HEK293T (cell line): ENCODE results near the gene ZNF343.

Experiments
- CTCF ChIA-PET: fragments of 350-600 bp; formaldehyde crosslinking; extraction: SDS; loops from one replicate; lab custom pipeline; 2021; ENCODE audit warnings: antibody characterized with exemption, inconsistent platforms; lab: Yijun Ruan, JAX
- POLR2A ChIA-PET: fragments of 350-600 bp; formaldehyde crosslinking; extraction: SDS; loops from one replicate; lab custom pipeline; 2020; ENCODE audit warnings: antibody characterized with exemption, inconsistent platforms; lab: Yijun Ruan, JAX
- DNase-seq: peaks from one replicate; pipeline ENCODE4 v3.0.0; 2012; ENCODE audit warnings: mixed read lengths; ENCODE audit errors: extremely low spot score
- ARNT ChIP-seq: fragments of 450-650 bp; IDR thresholded peaks from 2 replicates; pipeline ENCODE4 v1.6.1; 2017; ENCODE audit warnings: mild to moderate bottlenecking
- BHLHE40 ChIP-seq: fragments of 450-650 bp; IDR thresholded peaks from 2 replicates; pipeline ENCODE4 v1.6.1; 2016; ENCODE audit warnings: mild to moderate bottlenecking, moderate library complexity, borderline replicate concordance
- CTBP1 ChIP-seq: fragments of 450-650 bp; IDR thresholded peaks from 2 replicates; pipeline ENCODE4 v1.6.1; 2016; ENCODE audit warnings: borderline replicate concordance
- ELF4 ChIP-seq: fragments of 450-650 bp; IDR thresholded peaks from 2 replicates; pipeline ENCODE4 v1.6.1; 2017; ENCODE audit warnings: antibody characterized with exemption
- FOXA1 ChIP-seq: fragments of 450-650 bp; IDR thresholded peaks from 2 replicates; pipeline ENCODE4 v1.6.1; 2016; ENCODE audit warnings: mild to moderate bottlenecking
- FOXK2 ChIP-seq: fragments of 450-650 bp; IDR thresholded peaks from 2 replicates; pipeline ENCODE4 v1.6.1; 2016; ENCODE audit warnings: mild to moderate bottlenecking
- FOXM1 ChIP-seq: fragments of 450-650 bp; IDR thresholded peaks from 2 replicates; pipeline ENCODE4 v1.6.1; 2017; ENCODE audit warnings: mild to moderate bottlenecking, borderline replicate concordance
- HDGF ChIP-seq: fragments of 450-650 bp; IDR thresholded peaks from 2 replicates; pipeline ENCODE4 v1.6.1; 2017; ENCODE audit warnings: antibody characterized with exemption, borderline replicate concordance
- L3MBTL2 ChIP-seq: fragments of 450-650 bp; conservative IDR thresholded peaks from 2 replicates; pipeline ENCODE4 v1.6.1; 2016; ENCODE audit warnings: mild to moderate bottlenecking
- LEF1 ChIP-seq: fragments of 450-650 bp; IDR thresholded peaks from 2 replicates; pipeline ENCODE4 v1.6.1; 2017; ENCODE audit warnings: mild to moderate bottlenecking, borderline replicate concordance
- NFRKB ChIP-seq: fragments of 450-650 bp; IDR thresholded peaks from 2 replicates; pipeline ENCODE4 v1.6.1; 2016; ENCODE audit warnings: mild to moderate bottlenecking, moderate library complexity
- PKNOX1 ChIP-seq: fragments of 450-650 bp; IDR thresholded peaks from 2 replicates; pipeline ENCODE4 v1.6.1; 2016
- SP1 ChIP-seq: fragments of 450-650 bp; IDR thresholded peaks from 2 replicates; pipeline ENCODE4 v1.6.1; 2017
- SUZ12 ChIP-seq: fragments of 450-650 bp; IDR thresholded peaks from 2 replicates; pipeline ENCODE4 v1.6.1; 2016; ENCODE audit warnings: mild to moderate bottlenecking
- TARDBP ChIP-seq: fragments of 450-650 bp; IDR thresholded peaks from 2 replicates; pipeline ENCODE4 v1.6.1; 2016
- ZNF384 ChIP-seq: fragments of 450-650 bp; IDR thresholded peaks from 2 replicates; pipeline ENCODE4 v1.6.1; 2016

Gene ZNF343

GRCh38 chr20:2473516-2473915 is 35.2 kb downstream of the ZNF343 start:
- ChIA-PET POLR2A (no interaction called here), CTCF (no interaction called here)
- TF ChIP-seq ELF4: no peak
- no peak for TF ChIP-seq SP1
- TF ChIP-seq TARDBP: no peak
- TF ChIP-seq NFRKB: no peak
- no peak for TF ChIP-seq ARNT
- TF ChIP-seq HDGF: no peak
- TF ChIP-seq SUZ12: no peak
- TF ChIP-seq FOXM1: no peak
- TF ChIP-seq FOXK2: no peak
- TF ChIP-seq PKNOX1: no peak
- TF ChIP-seq BHLHE40: no peak
- no peak for DNase-seq

- CTCF ChIA-PET: interaction anchor here (0.6 to 1.2 kb wide), 3 partner anchors 51 to 218 kb away, joined by 6 to 8 read pairs (median 8); no protein-coding TSS in a partner anchor
- POLR2A ChIA-PET: interaction anchor here (0.7 to 3.1 kb wide), 17 partner anchors 9 to 229 kb away, joined by 3 to 34 read pairs (median 7); partner anchors contain the start of genes IDH3B, NOP56 and ZNF343
- DNase-seq: peak; percentile 96
- TF ChIP-seq CTBP1 (peak; percentile 84), SUZ12 (no peak), L3MBTL2 (peak; percentile 90), FOXA1 (no peak), SP1 (no peak), LEF1 (no peak; the same call in 1 of the 2 replicates), FOXK2 (no peak), ZNF384 (no peak), NFRKB (peak; percentile 76), ELF4 (peak; percentile 90), HDGF (no peak), PKNOX1 (peak; percentile 80), TARDBP (no peak), ARNT (no peak), BHLHE40 (no peak), FOXM1 (no peak; the same call in 1 of the 2 replicates)
Observed at GRCh38 chr20:2470423-2471193, 38.1 kb downstream of the ZNF343 start, which contains the start of gene SNRPB. Gene SNRPB (minus strand): TSS chr20:2470789. CDS start chr20:2470690, 99 bp downstream.

GRCh38 chr20:2469991-2470422 is 38.7 kb downstream of the ZNF343 start:
- ChIA-PET CTCF (no interaction called here), POLR2A (interaction anchor here (0.8 to 3.1 kb wide), 13 partner anchors 9 to 194 kb away, joined by 3 to 34 read pairs (median 8); partner anchors contain the start of genes IDH3B, NOP56 and ZNF343)
- DNase-seq: peak; percentile 55
- TF ChIP-seq FOXM1: no peak
- no peak for TF ChIP-seq LEF1
- TF ChIP-seq ELF4: no peak
- TF ChIP-seq SUZ12: no peak
- no peak for TF ChIP-seq ARNT
- TF ChIP-seq ZNF384: no peak

GRCh38 chr20:2468581-2469407 is 39.9 kb downstream of the ZNF343 start:
- no peak for TF ChIP-seq ELF4
- TF ChIP-seq SP1: no peak
- no peak for TF ChIP-seq LEF1
- no peak for DNase-seq
- POLR2A ChIA-PET: interaction anchor here (0.9 to 3.1 kb wide), 4 partner anchors 8 to 184 kb away, joined by 3 to 34 read pairs (median 16); partner anchors contain the start of genes NOP56 and ZNF343
- CTCF ChIA-PET: interaction anchor here (0.6 kb wide), 1 partner anchor 13 kb away, joined by 3 read pairs; no protein-coding TSS in a partner anchor

- ChIA-PET CTCF (no interaction called here), POLR2A (interaction anchor here (0.8 kb wide), 1 partner anchor 185 kb away, joined by 3 read pairs; the partner anchor contains the start of gene NOP56)
- TF ChIP-seq PKNOX1 (no peak), SUZ12 (no peak), HDGF (no peak), LEF1 (no peak), SP1 (no peak), ELF4 (no peak), ARNT (no peak), TARDBP (no peak), FOXM1 (no peak), L3MBTL2 (no peak), NFRKB (no peak), FOXK2 (no peak), CTBP1 (no peak), FOXA1 (no peak)
- no peak for DNase-seq
Observed at GRCh38 chr20:2467412-2467811, 41.3 kb downstream of the ZNF343 start.
